Activated CD4-positive, alpha-beta memory T cell treated with anti-CD3 and anti-CD28 coated beads, Interleukin-2, amount 10 ng/mL, durations not matched to agents 7 days and 5 days (primary cell): ENCODE results near the gene JMJD8. TPM values are rescaled to one million over a fixed set of nuclear protein-coding genes. Genes with fewer than 3 reads are reported as not detected.

ENCODE experiments used
- CTCF ChIA-PET: fragments of 350-600 bp; sonication (Branson Sonifier 250); formaldehyde crosslinking; loops from one replicate; lab custom pipeline; 2021; ENCODE audit warnings: antibody characterized with exemption, inconsistent platforms; lab: Charles Lee
- POLR2A ChIA-PET: fragments of 350-600 bp; sonication (Branson Sonifier 250); formaldehyde crosslinking; loops from one replicate; lab custom pipeline; 2021; ENCODE audit warnings: antibody characterized with exemption; lab: Charles Lee
- DNase-seq: peaks from one replicate; pipeline ENCODE4 v3.0.0-alpha.2; 2020
- H3K27ac Mint-ChIP-seq: one replicate; pipeline ENCODE4 v1.8.0; 2021; ENCODE audit warnings: mild to moderate bottlenecking, mixed read lengths
- H3K27me3 Mint-ChIP-seq: one replicate; pipeline ENCODE4 v1.8.0; 2021; ENCODE audit warnings: mixed read lengths
- H3K36me3 Mint-ChIP-seq: one replicate; pipeline ENCODE4 v1.8.0; 2021; ENCODE audit warnings: low read depth, mixed read lengths
- H3K4me1 Mint-ChIP-seq: one replicate; pipeline ENCODE4 v1.8.0; 2021; ENCODE audit warnings: mixed read lengths
- H3K4me3 Mint-ChIP-seq: one replicate; pipeline ENCODE4 v1.8.0; 2021; ENCODE audit warnings: mild to moderate bottlenecking, mixed read lengths
- H3K9me3 Mint-ChIP-seq: one replicate; pipeline ENCODE4 v1.8.0; 2021; ENCODE audit warnings: mixed read lengths
- total RNA-seq, 2 experiments: library from RNA; stranded (reverse); gene quantifications; one replicate each; pipeline ENCODE4 v1.2.3, GENCODE V29; 2021

JMJD8 gene
- total RNA-seq, 2 experiments from 2014 or later, result 27.1 to 27.2 TPM

DNA sequence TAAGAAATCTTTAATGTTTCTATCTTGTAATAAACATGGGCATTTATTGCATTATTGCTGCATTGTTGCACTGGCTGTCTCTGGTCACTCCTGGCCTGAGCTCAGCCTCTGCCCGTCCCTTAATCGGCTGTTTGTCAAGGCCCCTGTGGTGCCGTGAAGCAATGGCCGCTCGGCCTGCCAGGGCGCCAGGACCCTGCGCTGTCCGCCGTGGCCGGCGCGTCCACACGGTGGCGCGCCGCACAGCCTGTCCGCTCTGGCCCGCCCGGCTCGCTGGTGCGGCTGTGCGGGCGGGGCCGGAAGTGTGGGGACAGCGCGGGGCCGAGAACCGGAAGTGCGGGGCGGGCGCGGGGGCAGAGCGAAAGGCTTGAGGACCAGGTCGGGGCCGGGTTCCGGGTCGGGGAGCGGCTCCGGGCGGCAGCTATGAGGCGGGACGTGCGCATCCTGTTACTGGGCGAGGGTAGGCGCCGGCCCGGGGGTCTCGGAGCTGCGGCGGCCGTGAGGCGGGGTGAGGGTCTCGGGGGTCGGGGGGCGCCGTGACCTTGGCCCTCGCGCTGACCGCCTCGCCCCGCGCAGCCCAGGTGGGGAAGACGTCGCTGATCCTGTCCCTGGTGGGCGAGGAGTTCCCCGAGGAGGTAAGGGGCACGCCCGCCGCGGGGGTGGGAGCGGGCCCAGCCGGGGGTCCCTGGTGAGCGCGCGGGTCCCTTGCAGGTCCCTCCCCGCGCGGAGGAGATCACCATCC lies 16.2 kb downstream of the JMJD8 start, which contains the start of gene RHOT2:
Gene RHOT2 (plus strand): TSS at position 353 of the 739 bp plus-strand sequence. CDS start 68 bp downstream, at position 421.
- Mint-ChIP-seq H3K4me1 (peaks cover 12% of the 10 kb centered on the region), H3K4me3 (peak within 1 kb of the TSS; percentile 77), H3K27me3 (no peaks in the 10 kb centered on the region), H3K27ac (peak within 1 kb of the TSS; percentile 78), H3K36me3 (peaks cover 17% of the 10 kb centered on the region), H3K9me3 (no peaks in the 10 kb centered on the region)
- peak; percentile 94 for DNase-seq
- POLR2A ChIA-PET, result interaction anchor here (0.8 to 5.2 kb wide), 10 partner anchors 8 to 89 kb away, joined by 3 to 25 read pairs (median 5); partner anchors contain the start of genes STUB1, WDR24 and WDR90
- CTCF ChIA-PET, result interaction anchor here (0.7 to 1.8 kb wide), 9 partner anchors 8 to 141 kb away, joined by 3 to 8 read pairs (median 4); partner anchors contain the start of genes CAPN15, RHBDL1, STUB1 and WDR90

DNA sequence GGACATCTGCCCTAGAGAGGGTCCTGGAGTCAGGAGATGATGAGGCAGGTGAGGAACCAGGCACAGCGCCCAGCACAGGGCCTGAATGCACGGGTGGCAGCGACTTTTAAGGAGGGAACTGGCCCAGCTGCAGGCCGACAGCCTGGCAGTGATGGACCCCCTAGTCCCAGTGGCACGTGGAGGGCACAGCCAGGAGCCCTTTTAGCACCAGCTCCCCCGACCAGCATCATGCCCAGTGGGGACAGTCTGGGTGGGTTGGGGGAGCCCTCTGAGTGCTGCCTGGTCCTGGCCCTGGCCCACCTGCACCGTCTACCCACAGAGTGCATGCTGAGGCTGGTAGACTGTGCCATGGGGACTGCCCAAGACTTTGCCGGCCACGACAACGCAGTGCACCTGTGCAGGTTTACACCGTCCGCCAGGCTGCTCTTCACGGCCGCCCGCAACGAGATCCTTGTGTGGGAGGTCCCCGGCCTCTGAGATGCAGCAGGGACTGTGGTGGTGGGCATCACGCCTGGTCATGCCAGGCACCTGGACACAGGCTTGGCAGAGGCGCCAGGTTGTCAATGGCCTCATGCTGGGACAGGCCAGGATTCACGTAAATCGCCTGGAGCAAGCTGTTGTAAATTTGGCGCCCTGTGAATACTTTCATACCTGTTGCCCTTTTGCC lies 16.9 kb downstream of the JMJD8 start:
- peaks cover 12% of the 10 kb centered on the region for H3K4me1 Mint-ChIP-seq
- no peaks in the 10 kb centered on the region for H3K27me3 Mint-ChIP-seq
- H3K27ac Mint-ChIP-seq, result peak overlapping the region; percentile 78
- DNase-seq, result no peak
- ChIA-PET CTCF (interaction anchor here (0.7 to 1.8 kb wide), 8 partner anchors 8 to 28 kb away, joined by 3 to 8 read pairs (median 4); partner anchors contain the start of genes RHBDL1, STUB1 and WDR90), POLR2A (interaction anchor here (0.8 to 5.2 kb wide), 10 partner anchors 9 to 88 kb away, joined by 3 to 25 read pairs (median 5); partner anchors contain the start of genes STUB1, WDR24 and WDR90)
- H3K9me3 Mint-ChIP-seq, result no peaks in the 10 kb centered on the region
- peak overlapping the region; percentile 77 for H3K4me3 Mint-ChIP-seq
- peaks cover 16% of the 10 kb centered on the region for H3K36me3 Mint-ChIP-seq

DNA sequence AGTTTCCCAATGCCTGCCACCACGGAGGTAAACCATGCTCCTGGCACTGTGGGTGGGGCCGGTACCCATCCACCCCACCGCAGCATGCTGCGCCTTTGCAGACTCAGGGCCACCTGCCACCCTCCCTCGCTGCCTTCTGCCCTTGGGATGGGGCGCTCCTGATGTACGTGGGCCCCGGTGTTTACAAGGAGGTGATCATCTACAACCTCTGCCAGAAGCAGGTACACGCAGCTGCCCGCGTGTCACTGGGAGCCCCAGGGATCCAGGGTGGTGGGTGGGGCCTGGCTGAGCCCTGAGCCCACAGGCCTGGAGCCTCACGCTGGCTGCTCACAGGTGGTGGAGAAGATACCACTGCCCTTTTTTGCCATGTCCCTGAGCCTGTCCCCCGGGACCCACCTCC lies 17.6 kb downstream of the JMJD8 start:
- Mint-ChIP-seq H3K4me1 (peaks cover 12% of the 10 kb centered on the region), H3K27ac (no peak overlapping the region), H3K36me3 (peaks cover 16% of the 10 kb centered on the region), H3K27me3 (no peaks in the 10 kb centered on the region), H3K9me3 (no peaks in the 10 kb centered on the region), H3K4me3 (no peak overlapping the region)
- no peak for DNase-seq
- ChIA-PET POLR2A (interaction anchor here (2.2 to 5.2 kb wide), 3 partner anchors 9 to 23 kb away, joined by 6 to 25 read pairs (median 11); partner anchors contain the start of genes RHBDL1, STUB1 and WDR24), CTCF (interaction anchor here (1.1 to 1.4 kb wide), 2 partner anchors 14 to 20 kb away, joined by 3 to 4 read pairs; partner anchors contain the start of gene STUB1)

DNA sequence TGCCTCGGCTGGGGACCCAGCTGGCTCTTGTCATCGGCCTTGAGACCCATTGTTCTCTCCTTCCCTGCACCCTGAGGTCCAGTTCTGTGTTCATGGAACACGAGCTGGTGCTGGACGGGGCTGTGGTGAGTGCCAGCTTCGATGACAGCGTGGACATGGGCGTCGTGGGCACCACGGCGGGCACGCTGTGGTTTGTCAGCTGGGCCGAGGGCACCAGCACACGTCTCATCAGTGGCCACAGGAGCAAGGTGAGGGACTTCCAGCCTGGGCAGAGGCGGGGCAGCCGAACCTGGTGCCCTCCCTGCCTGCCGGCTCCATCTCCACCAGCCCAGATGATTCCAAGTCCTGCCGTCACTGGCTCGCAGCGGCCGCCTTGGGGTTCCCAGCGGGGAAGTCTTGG lies 21.5 kb downstream of the JMJD8 start:
- ChIA-PET CTCF (no interaction called here), POLR2A (interaction anchor here (3.2 kb wide), 1 partner anchor 13 kb away, joined by 11 read pairs; the partner anchor contains the start of gene RHBDL1)
- Mint-ChIP-seq H3K4me3 (no peak overlapping the region), H3K4me1 (peaks cover 4% of the 10 kb centered on the region), H3K9me3 (no peaks in the 10 kb centered on the region), H3K27ac (no peak overlapping the region), H3K36me3 (peaks cover 6% of the 10 kb centered on the region), H3K27me3 (no peaks in the 10 kb centered on the region)
- no peak for DNase-seq

DNA sequence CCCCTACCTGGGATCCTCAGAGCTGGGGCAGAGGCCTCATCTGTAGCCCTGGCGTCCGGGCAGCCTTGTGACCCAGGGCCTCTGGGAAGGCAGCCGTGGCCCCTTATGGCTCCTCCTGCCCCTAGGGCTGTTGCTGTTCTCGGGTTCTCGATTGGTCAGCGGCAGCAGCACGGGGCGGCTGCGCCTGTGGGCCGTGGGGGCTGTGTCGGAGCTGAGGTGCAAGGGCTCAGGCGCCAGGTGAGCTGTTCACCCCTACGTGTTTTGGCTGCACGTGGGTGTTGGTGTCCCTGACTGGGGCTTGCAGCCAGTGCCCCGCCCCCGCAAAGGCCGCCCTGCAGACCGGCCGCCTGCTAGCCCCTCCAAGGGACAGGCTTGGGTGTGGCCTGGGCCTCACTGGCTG lies 22.0 kb downstream of the JMJD8 start:
- Mint-ChIP-seq H3K27me3 (no peaks in the 10 kb centered on the region), H3K9me3 (no peaks in the 10 kb centered on the region), H3K36me3 (peaks cover 6% of the 10 kb centered on the region), H3K4me1 (peaks cover 2% of the 10 kb centered on the region), H3K27ac (no peak overlapping the region), H3K4me3 (no peak overlapping the region)
- POLR2A ChIA-PET, result interaction anchor here (1.1 to 3.2 kb wide), 2 partner anchors 14 to 22 kb away, joined by 3 to 11 read pairs; partner anchors contain the start of genes JMJD8 and RHBDL1
- CTCF ChIA-PET, result no interaction called here
- no peak for DNase-seq

DNA sequence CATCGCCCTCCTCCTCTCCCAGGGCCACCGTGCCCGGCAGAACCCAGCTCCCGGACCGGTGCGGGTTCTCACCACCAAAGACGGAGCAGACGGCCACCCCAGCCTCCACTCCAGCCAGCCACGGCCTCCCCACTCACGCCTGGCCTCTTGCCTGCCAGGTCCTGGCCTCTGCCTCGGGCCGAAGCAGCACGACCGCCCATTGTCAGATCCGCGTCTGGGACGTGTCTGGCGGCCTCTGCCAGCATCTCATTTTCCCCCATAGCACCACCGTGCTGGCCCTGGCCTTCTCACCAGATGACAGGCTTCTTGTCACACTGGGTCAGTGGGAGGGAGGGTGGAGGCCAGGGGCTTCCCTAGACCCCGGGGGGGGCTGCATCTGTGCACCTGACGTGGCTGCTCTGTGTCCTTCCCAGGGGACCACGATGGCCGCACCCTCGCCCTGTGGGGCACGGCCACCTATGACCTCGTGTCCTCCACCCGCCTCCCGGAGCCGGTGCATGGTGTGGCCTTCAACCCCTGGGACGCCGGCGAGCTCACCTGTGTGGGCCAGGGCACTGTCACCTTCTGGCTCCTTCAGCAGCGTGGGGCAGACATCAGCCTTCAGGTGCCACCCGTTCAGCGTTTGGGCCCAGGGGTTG lies 22.8 kb downstream of the JMJD8 start:
- CTCF ChIA-PET, result interaction anchor here (1.0 kb wide), 1 partner anchor 12 kb away, joined by 3 read pairs; the partner anchor contains the start of gene WDR90
- POLR2A ChIA-PET, result interaction anchor here (1.1 to 3.2 kb wide), 2 partner anchors 14 to 23 kb away, joined by 3 to 11 read pairs; partner anchors contain the start of genes JMJD8 and RHBDL1

DNA sequence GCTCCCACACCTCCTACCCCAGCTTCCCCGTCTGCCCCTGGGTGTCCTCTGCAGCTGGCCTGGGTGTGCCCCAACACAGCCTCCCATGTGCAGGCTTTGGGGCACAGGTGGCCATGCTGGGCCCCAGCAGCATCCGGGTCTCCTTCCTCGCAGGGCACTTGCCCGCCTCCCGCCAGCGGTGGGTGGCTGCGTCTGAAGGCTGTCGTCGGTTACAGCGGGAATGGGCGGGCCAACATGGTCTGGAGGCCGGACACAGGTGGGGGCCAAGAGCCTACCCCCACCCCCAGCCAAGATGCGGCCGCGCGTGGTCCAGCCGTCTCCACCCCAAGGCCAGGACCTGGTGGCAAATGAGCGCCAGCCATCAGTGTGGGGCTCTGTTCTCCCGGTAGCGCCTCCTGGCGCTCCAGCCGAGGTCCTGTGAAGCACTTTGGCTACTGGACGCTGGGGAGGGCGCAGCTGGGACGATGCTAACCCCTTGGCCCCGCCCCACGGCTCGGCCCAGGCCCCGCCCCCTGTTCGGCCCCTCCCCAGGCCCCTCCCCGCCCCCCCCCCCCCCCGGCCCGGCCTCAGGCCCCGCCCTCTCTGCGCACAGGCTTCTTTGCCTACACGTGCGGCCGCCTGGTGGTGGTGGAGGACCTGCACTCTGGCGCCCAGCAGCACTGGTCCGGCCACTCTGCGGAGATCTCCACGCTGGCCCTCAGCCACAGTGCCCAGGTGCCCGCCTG lies 23.5 kb downstream of the JMJD8 start:
- POLR2A ChIA-PET, result interaction anchor here (1.0 to 3.2 kb wide), 3 partner anchors 15 to 92 kb away, joined by 3 to 11 read pairs (median 3); partner anchors contain the start of genes JMJD8 and RHBDL1
- H3K36me3 Mint-ChIP-seq, result peaks cover 6% of the 10 kb centered on the region
- H3K27ac Mint-ChIP-seq, result no peak overlapping the region
- no peak overlapping the region for H3K4me3 Mint-ChIP-seq
- no peaks in the 10 kb centered on the region for H3K9me3 Mint-ChIP-seq
- peak; percentile 68 for DNase-seq
- CTCF ChIA-PET, result interaction anchor here (1.0 kb wide), 1 partner anchor 11 kb away, joined by 3 read pairs; the partner anchor contains the start of gene WDR90
- H3K27me3 Mint-ChIP-seq, result no peaks in the 10 kb centered on the region
- H3K4me1 Mint-ChIP-seq, result peaks cover 2% of the 10 kb centered on the region

More for the DNA sequence above, 22.8 kb downstream of the JMJD8 start:
- H3K27me3 Mint-ChIP-seq, result no peaks in the 10 kb centered on the region
- DNase-seq, result no peak
- peaks cover 6% of the 10 kb centered on the region for H3K36me3 Mint-ChIP-seq
- no peak overlapping the region for H3K27ac Mint-ChIP-seq
- no peak overlapping the region for H3K4me3 Mint-ChIP-seq
- H3K4me1 Mint-ChIP-seq, result peaks cover 2% of the 10 kb centered on the region
- H3K9me3 Mint-ChIP-seq, result no peaks in the 10 kb centered on the region

DNA sequence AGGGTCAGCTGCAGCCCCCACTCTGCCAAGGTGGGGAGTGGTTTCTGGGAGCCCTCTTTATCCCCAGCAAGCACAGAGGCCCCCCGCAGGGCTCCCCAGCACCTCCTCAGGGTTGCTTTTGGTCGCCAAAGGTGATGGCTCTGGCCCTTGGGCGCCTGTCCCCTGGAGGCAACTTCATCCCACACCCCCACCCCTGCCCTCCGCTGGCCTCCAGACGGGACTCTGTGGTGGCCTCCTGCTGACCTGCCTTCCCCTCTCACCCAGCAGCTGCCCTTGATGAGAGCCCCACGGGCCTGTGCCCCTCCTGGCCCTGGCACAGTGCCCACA lies 24.0 kb downstream of the JMJD8 start:
- ChIA-PET POLR2A (interaction anchor here (1.0 kb wide), 1 partner anchor 91 kb away, joined by 3 read pairs; no protein-coding TSS in a partner anchor), CTCF (interaction anchor here (1.0 kb wide), 1 partner anchor 11 kb away, joined by 3 read pairs; the partner anchor contains the start of gene WDR90)
- Mint-ChIP-seq H3K4me1 (peaks cover 2% of the 10 kb centered on the region), H3K9me3 (no peaks in the 10 kb centered on the region), H3K4me3 (no peak overlapping the region), H3K27me3 (no peaks in the 10 kb centered on the region), H3K36me3 (peaks cover 6% of the 10 kb centered on the region), H3K27ac (no peak overlapping the region)
- no peak for DNase-seq

DNA sequence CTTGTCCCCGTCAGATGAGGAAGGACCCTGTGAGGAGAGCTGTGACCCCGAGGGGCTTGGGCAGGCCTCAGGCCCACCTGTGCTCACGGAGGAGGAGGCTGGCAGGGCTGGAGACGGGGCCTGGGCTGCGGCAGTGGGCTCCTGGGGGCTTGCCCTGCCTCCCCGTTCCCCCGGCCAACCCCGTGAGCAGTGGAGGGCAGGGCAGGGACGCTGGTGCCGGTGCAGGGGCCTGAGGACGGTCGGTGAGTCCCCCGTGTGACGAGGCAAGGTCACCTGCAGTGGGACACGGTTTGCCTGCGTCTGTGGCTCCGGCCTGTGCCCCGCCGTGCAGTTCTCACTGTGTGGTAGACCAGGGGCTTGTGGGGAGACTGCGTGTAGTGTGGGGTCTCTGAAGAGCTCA lies 24.5 kb downstream of the JMJD8 start:
- no peak overlapping the region for H3K4me3 Mint-ChIP-seq
- CTCF ChIA-PET, result interaction anchor here (1.0 kb wide), 1 partner anchor 8 kb away, joined by 3 read pairs; the partner anchor contains the start of gene RHOT2
- H3K27me3 Mint-ChIP-seq, result no peaks in the 10 kb centered on the region
- DNase-seq, result no peak
- peaks cover 2% of the 10 kb centered on the region for H3K4me1 Mint-ChIP-seq
- H3K27ac Mint-ChIP-seq, result no peak overlapping the region
- no peaks in the 10 kb centered on the region for H3K9me3 Mint-ChIP-seq
- H3K36me3 Mint-ChIP-seq, result peaks cover 6% of the 10 kb centered on the region
- POLR2A ChIA-PET, result interaction anchor here (1.0 kb wide), 1 partner anchor 91 kb away, joined by 3 read pairs; no protein-coding TSS in a partner anchor

DNA sequence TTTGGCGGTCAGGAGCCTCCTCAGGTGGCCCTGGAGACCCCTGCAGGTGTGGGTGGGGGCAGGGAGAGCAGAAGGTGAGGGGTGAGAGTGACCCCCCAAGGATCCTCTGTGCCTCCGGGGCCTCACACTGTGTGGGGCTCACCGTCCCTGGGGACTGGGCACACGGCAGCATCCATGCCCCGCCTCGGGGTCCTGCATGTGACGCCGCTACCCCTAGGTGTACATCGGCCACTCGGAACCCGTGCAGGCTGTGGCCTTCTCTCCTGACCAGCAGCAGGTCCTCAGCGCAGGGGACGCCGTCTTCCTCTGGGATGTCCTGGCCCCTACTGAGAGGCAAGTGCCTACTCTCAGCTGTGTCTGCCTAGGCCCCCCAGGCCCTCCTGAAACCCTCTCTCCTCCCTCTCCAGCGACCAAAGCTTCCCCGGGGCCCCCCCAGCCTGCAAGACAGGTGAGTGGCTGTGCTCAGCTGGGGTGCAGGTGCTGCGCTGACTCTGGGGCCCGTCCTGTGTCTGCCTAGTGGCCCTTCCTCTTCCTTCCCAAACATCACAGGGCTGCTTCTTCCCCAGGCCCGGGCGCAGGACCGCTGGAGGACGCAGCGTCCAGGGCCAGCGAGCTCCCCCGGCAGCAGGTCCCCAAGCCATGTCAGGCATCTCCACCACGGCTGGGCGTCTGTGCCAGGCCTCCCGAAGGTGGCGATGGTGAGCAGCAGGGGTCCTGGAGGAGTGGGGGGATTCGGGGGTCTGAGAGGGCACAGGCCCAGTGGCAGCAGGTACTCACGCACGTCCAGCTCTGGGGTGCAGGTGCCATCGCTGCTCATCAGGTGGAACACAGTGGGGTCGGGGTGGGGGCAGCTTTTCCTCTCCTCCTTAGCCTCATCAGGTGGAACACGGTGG lies 25.2 kb downstream of the JMJD8 start:
- Mint-ChIP-seq H3K27ac (no peak overlapping the region), H3K36me3 (peaks cover 6% of the 10 kb centered on the region), H3K4me3 (no peak overlapping the region), H3K27me3 (no peaks in the 10 kb centered on the region), H3K9me3 (no peaks in the 10 kb centered on the region), H3K4me1 (peaks cover 2% of the 10 kb centered on the region)
- DNase-seq, result no peak
- CTCF ChIA-PET, result interaction anchor here (1.0 kb wide), 1 partner anchor 9 kb away, joined by 3 read pairs; the partner anchor contains the start of gene RHOT2
- POLR2A ChIA-PET, result no interaction called here

DNA sequence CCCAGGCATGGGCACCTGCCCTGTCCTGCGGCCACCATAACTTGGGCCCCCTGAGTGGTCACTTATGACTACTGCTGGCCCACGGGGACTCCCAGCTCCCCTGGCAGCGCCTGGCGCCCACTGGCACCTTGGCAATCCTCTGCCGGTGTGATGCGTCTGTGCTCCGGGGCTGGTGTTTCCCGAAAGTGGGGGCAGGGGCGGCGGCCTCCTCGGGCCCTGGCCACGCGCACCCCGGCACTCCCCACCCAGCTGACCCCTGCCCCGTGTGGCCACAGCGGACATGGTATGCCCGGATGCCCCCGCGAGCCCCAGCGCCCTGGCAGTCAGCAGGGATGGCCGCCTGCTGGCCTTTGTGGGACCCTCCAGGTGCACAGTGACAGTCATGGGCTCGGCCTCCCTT lies 26.6 kb downstream of the JMJD8 start:
- peaks cover 2% of the 10 kb centered on the region for H3K4me1 Mint-ChIP-seq
- H3K4me3 Mint-ChIP-seq, result no peak overlapping the region
- POLR2A ChIA-PET, result no interaction called here
- CTCF ChIA-PET, result interaction anchor here (0.9 kb wide), 1 partner anchor 9 kb away, joined by 3 read pairs; no protein-coding TSS in a partner anchor
- DNase-seq, result no peak
- H3K27ac Mint-ChIP-seq, result no peak overlapping the region
- no peaks in the 10 kb centered on the region for H3K9me3 Mint-ChIP-seq
- H3K36me3 Mint-ChIP-seq, result no peaks in the 10 kb centered on the region
- no peaks in the 10 kb centered on the region for H3K27me3 Mint-ChIP-seq
